Upper lobe of left lung (tissue), 4 donors: ENCODE data around the gene MTCP1.

ENCODE experiments used
- CTCF ChIP-seq, 6 experiments: fragments of 450-650 bp in 4 of 6; fragments of 200-600 bp in 2 of 6; sonication (generic) in 2 of 6; IDR thresholded peaks; one replicate each; pipeline ENCODE4 v1.5.1; 2016 to 2019; ENCODE audit warnings: antibody characterized with exemption in 6 of 6
- EP300 ChIP-seq, 4 donors: sonication (generic); formaldehyde crosslinking; IDR thresholded peaks; one replicate each; pipeline ENCODE4 v1.5.1; 2017; ENCODE audit warnings: antibody characterized with exemption in 4 of 4, control low read depth in 2 of 4
- POLR2A ChIP-seq, 4 donors: fragments of 450-650 bp; IDR thresholded peaks; one replicate each; pipeline ENCODE4 v1.5.1; 2016 to 2017; ENCODE audit warnings: antibody characterized with exemption in 4 of 4, mild to moderate bottlenecking in 2 of 4
- POLR2AphosphoS5 ChIP-seq, 2 donors: sonication (generic); formaldehyde crosslinking; IDR thresholded peaks; one replicate each; pipeline ENCODE4 v1.5.1; 2017; ENCODE audit warnings: antibody characterized with exemption in 2 of 2

- no peak for TF ChIP-seq POLR2A (IDR thresholded peaks at IDR 0.05)
- TF ChIP-seq POLR2AphosphoS5 (IDR thresholded peaks at IDR 0.05) = no peak
- TF ChIP-seq CTCF (IDR thresholded peaks at IDR 0.05) = no peak
- no peak for TF ChIP-seq EP300 (IDR thresholded peaks at IDR 0.05)
Observed at GRCh38 chrX:155070663-155070974, 317 bp downstream of the MTCP1 start.
